K562 (cell line): ENCODE data around the gene FARP2. TPM values are rescaled to one million over a fixed set of nuclear protein-coding genes. Genes with fewer than 3 reads are reported as not detected.

Experiments used
- ARHGAP35 ChIP-seq: fragments of 450-650 bp; IDR thresholded peaks from 2 replicates; pipeline ENCODE4 v1.6.1; 2018; ENCODE audit not compliant: partially characterized antibody
- ATF4 ChIP-seq: fragments of 450-650 bp; formaldehyde crosslinking; IDR thresholded peaks from 2 replicates; pipeline ENCODE4 v1.4.0; 2022; ENCODE audit warnings: mild to moderate bottlenecking, moderate library complexity
- BCOR ChIP-seq: fragments of 450-650 bp; IDR thresholded peaks from 2 replicates; pipeline ENCODE4 v1.6.1; 2016
- CBX3 ChIP-seq, 2 experiments: IDR thresholded peaks; 1 replicate in 1 of 2; 2 replicates in 1 of 2; pipeline ENCODE4 v1.6.1; 2012; ENCODE audit warnings: inconsistent platforms in 2 of 2, low read length in 2 of 2, borderline replicate concordance in 1 of 2, control low read depth in 1 of 2
- HBP1 ChIP-seq: fragments of 450-650 bp; formaldehyde crosslinking; IDR thresholded peaks from 2 replicates; pipeline ENCODE4 v1.4.0; 2022; ENCODE audit warnings: missing genetic modification characterization
- HLTF ChIP-seq: fragments of 450-650 bp; IDR thresholded peaks from 2 replicates; pipeline ENCODE4 v1.6.1; 2016
- KDM2B ChIP-seq: fragments of 250-450 bp; sonication (Bioruptor Pico); IDR thresholded peaks from 2 replicates; pipeline ENCODE4 v1.8.0; 2021; ENCODE audit warnings: mild to moderate bottlenecking, moderate library complexity
- KHSRP ChIP-seq: fragments of 450-650 bp; IDR thresholded peaks from 2 replicates; pipeline ENCODE4 v1.6.1; 2017
- MYBL2 ChIP-seq, 2 experiments: fragments of 450-650 bp in 1 of 2; sonication (generic) in 1 of 2; formaldehyde crosslinking in 1 of 2; IDR thresholded peaks; 2 replicates each; pipeline versions ENCODE4 v1.6.1 to v1.8.1; 2017 to 2022; ENCODE audit warnings: borderline replicate concordance in 1 of 2, inconsistent platforms in 1 of 2, low read depth in 1 of 2, mild to moderate bottlenecking in 1 of 2, missing genetic modification reagents in 1 of 2, moderate library complexity in 1 of 2
- NFE2L1 ChIP-seq: fragments of 450-650 bp; IDR thresholded peaks from 2 replicates; pipeline ENCODE4 v1.6.1; 2016; ENCODE audit warnings: missing genetic modification characterization, low read depth, mild to moderate bottlenecking, missing compliant biosample characterization, moderate library complexity, borderline replicate concordance
- NR2C1 ChIP-seq, 2 experiments: fragments of 450-650 bp; IDR thresholded peaks; 2 replicates each; pipeline ENCODE4 v1.6.1; 2017; ENCODE audit warnings: mild to moderate bottlenecking in 2 of 2, antibody characterized with exemption in 1 of 2, inconsistent platforms in 1 of 2, missing compliant biosample characterization in 1 of 2, missing genetic modification characterization in 1 of 2
- PML ChIP-seq: IDR thresholded peaks from 2 replicates; pipeline ENCODE4 v1.6.1; 2012; ENCODE audit warnings: low read length, inconsistent platforms
- PTRF ChIP-seq: fragments of 450-650 bp; IDR thresholded peaks from 2 replicates; pipeline ENCODE4 v1.6.1; 2016; ENCODE audit warnings: mild to moderate bottlenecking, missing genetic modification characterization, missing compliant biosample characterization
- RERE ChIP-seq: sonication (generic); formaldehyde crosslinking; IDR thresholded peaks from 2 replicates; pipeline ENCODE4 v1.8.0; 2023; ENCODE audit warnings: missing genetic modification reagents, mild to moderate bottlenecking, borderline replicate concordance
- RUNX1 ChIP-seq: sonication (generic); IDR thresholded peaks from 2 replicates; pipeline ENCODE4 v1.6.1; 2016; ENCODE audit warnings: antibody characterized with exemption, low read depth
- SIN3B ChIP-seq: fragments of 450-650 bp; IDR thresholded peaks from 2 replicates; pipeline ENCODE4 v1.6.1; 2017; ENCODE audit warnings: low read depth, mild to moderate bottlenecking, moderate library complexity
- SMAD3 ChIP-seq: fragments of 450-650 bp; formaldehyde crosslinking; conservative IDR thresholded peaks from 2 replicates; pipeline ENCODE4 v1.4.0; 2020; ENCODE audit warnings: mild to moderate bottlenecking
- TOE1 ChIP-seq, 2 experiments: fragments of 450-650 bp in 1 of 2; sonication (generic) in 1 of 2; formaldehyde crosslinking in 1 of 2; IDR thresholded peaks; 2 replicates each; pipeline versions ENCODE4 v1.7.1 to v1.8.0; 2016 to 2022; ENCODE audit warnings: borderline replicate concordance in 2 of 2, mild to moderate bottlenecking in 2 of 2, antibody characterized with exemption in 1 of 2, inconsistent platforms in 1 of 2, low read depth in 1 of 2, missing genetic modification reagents in 1 of 2, moderate library complexity in 1 of 2
- ZBTB1 ChIP-seq: sonication (generic); formaldehyde crosslinking; IDR thresholded peaks from 2 replicates; pipeline ENCODE4 v1.8.1; 2023; ENCODE audit warnings: missing genetic modification reagents, low read depth, mild to moderate bottlenecking, borderline replicate concordance
- ZKSCAN3 ChIP-seq: fragments of 250-450 bp; sonication (Bioruptor Pico); IDR thresholded peaks from 2 replicates; pipeline ENCODE4 v1.4.0; 2020
- ZNF212 ChIP-seq: fragments of 450-650 bp; formaldehyde crosslinking; IDR thresholded peaks from 2 replicates; pipeline ENCODE4 v1.4.0; 2020; ENCODE audit warnings: mild to moderate bottlenecking
- ZNF431 ChIP-seq: sonication (generic); formaldehyde crosslinking; IDR thresholded peaks from 2 replicates; pipeline ENCODE4 v1.8.0; 2022; ENCODE audit warnings: mild to moderate bottlenecking, missing genetic modification reagents
- polyA plus RNA-seq, 8 experiments: library from polyadenylated mRNA; depleted of rRNA in 4 of 8; stranded (reverse) in 5 of 8; unstranded in 3 of 8; fragments of >200 nt; fragmentation: Nextera tagmentation in 2 of 8; fragmentation: Illumina TruSeq in 1 of 8; extraction: Ambion mirVana in 2 of 8; extraction: Trizol in 1 of 8; gene quantifications; 2 replicates each; pipeline versions ENCODE4 v1.2.1 to v1.2.3, GENCODE V29; 2011 to 2014; ENCODE audit warnings: inconsistent platforms in 1 of 8, missing spikeins in 1 of 8
- total RNA-seq, 7 experiments: library from RNA; depleted of rRNA in 6 of 7; stranded (reverse); fragments of >200 nt in 6 of 7; fragmentation: Illumina TruSeq in 2 of 7; extraction: Trizol in 2 of 7; gene quantifications; 2 replicates each; pipeline versions ENCODE4 v1.2.1 to v1.2.3, GENCODE V29; 2011 to 2021; ENCODE audit warnings: low replicate concordance in 1 of 7

The FARP2 gene
- total and polyA plus RNA-seq, 9 of the 15 experiments (the other 6 are each of a cell fraction or from before 2014, with no cell fraction given): 4.1 to 38.1 (median 21.1) TPM

GRCh38 chr2:241410739-241411176 lies 54.7 kb downstream of the FARP2 start (continued):
- TF ChIP-seq RERE (no peak), MYBL2 (IDR thresholded peaks at IDR 0.05; ENCODE audit: low read depth) (no peak), MYBL2 (CRISPR knock-in tag; IDR thresholded peaks at IDR 0.05; ENCODE audit: borderline replicate concordance) (no peak), BCOR (0 out of 2 replicates have a peak, but pooled peaks have one; percentile 8), ZKSCAN3 (CRISPR knock-in tag) (no peak), NFE2L1 (tag) (no peak), TOE1 (IDR thresholded peaks at IDR 0.05; ENCODE audit: borderline replicate concordance) (no peak; the same call in 1 of the 2 replicates), TOE1 (CRISPR knock-in tag; IDR thresholded peaks at IDR 0.05; ENCODE audit: borderline replicate concordance, low read depth) (no peak), KHSRP (no peak), CBX3 (IDR thresholded peaks at IDR 0.05; ENCODE audit: borderline replicate concordance in 1 of 2, low read length in 2 of 2) (no peak), HLTF (no peak), ZNF212 (no peak), RUNX1 (no peak), ZNF431 (CRISPR knock-in tag) (no peak), HBP1 (CRISPR knock-in tag) (no peak), PTRF (no peak), ZBTB1 (CRISPR knock-in tag) (no peak), PML (no peak), NR2C1 (IDR thresholded peaks at IDR 0.05) (no peak), NR2C1 (tag; IDR thresholded peaks at IDR 0.05) (no peak), ARHGAP35 (no peak), SMAD3 (CRISPR knock-in tag) (no peak), SIN3B (no peak), ATF4 (CRISPR knock-in tag) (no peak), KDM2B (CRISPR knock-in tag) (no peak)
